Putamen (tissue), 1 donor: ENCODE data around the gene ZNF24.

ENCODE experiments used
- DNase-seq: peaks from one replicate; pipeline ENCODE4 v3.0.0-alpha.2; 2016; ENCODE audit warnings: low spot score

ZNF24 gene

DNA sequence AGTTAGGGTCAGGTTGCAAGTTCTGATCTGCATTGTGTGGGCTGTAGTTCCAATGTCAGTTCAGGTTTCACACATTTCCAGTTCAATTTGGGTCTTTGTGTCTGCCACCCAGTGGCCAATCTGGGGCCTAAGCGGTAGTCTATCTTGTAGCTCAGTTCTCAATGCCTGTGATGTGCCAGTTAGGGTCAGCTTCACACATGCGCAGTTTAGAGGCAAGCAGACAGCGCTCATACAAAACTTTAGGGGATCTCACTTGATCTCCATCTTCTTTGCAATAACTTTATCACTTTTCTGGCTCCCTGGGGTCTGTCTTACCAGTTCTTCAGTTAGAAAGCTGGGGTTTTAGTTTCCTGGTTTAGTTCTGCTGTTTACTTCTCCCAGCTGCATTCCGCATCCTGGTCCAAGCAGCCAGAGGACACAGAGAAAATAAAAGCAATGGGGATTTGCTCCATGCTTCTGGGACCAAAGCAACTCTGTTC lies 11.0 kb upstream of the ZNF24 start:
- peak; percentile 94 for DNase-seq

- DNase-seq, result no peak
Observed at GRCh38 chr18:35352778-35353177, 8.6 kb upstream of the ZNF24 start.

DNA sequence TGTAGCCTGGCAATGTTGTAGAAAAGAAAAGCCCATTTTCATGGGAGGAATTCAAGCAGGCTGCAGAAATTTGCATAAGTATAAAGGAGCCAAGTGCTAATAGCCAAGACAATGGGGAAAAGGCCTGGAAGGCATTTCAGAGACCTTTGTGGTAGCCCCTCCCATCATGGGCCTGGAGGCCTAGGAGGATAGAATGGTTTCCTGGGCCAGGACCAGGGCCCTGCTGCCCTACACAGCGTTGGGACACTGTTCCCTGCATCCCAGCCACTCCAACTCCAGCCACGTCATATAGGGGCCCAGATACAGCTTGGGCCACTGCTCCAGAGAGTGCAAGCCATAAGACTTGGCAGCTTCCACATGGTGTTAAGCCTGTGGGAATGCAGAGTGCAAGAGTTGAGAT lies 8.1 kb upstream of the ZNF24 start:
- DNase-seq, result no peak

- DNase-seq, result no peak
Observed at GRCh38 chr18:35348001-35348400, 3.8 kb upstream of the ZNF24 start.

GRCh38 chr18:35345950-35346349 lies 1.7 kb upstream of the ZNF24 start:
- DNase-seq, result no peak

DNA sequence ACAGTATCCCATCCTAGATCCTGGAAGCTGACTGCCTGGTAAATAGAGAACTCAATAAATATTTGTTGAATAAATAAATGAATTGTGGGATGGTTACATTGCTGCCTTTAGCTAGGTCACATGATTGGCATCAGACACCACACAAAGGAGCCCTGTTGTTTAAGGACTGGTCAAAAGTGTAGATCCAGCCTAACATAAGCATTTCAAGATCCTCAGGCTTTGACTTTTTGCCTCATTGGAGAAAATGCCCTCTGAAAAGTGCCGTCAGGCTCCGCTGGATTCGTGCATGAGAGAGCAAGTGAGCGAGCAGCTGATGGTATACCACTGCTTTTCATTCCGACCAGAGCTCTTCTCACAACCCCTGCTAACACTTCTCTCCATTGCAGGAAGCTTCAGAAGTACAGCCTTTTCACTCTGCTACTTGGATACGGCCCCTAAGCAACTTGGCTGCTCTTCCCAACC lies 1.3 kb upstream of the ZNF24 start:
- DNase-seq, result peak; percentile 86

DNA sequence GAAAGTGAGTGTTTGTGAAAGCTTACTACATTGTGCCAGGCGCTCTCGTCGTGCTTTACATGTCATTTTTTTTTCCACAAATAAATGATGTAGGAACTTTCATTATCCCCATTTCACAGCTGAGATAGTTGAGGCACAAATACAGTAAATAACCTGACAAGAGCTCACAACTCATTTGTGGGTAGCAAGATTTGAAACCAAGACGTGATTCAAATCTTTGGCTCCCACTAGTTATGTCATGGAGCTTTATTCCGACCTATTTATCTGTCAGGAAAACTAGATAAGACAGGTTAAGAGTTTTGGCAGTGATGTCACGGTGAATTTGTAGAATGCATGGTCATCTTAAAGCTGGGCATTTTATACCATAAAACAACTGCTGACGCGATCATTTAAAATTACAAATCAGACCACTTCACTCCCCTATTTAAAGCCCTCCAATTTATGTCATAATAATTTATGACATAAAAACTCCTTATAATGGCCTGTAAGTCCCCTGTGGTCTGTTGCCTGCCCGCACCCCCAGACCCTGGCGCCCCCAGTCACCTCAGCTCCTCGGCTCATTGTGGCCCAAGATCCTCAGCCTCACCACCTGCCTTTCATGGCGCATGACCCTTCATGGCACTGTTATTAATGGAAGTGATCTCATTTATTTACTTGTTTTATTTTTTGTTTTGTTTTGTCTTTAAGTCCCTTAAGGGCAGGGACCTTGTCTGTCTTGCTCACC lies 678 bp upstream of the ZNF24 start:
- DNase-seq, result no peak

GRCh38 chr18:35343488-35343935 lies 708 bp downstream of the ZNF24 start:
- no peak for DNase-seq

DNA sequence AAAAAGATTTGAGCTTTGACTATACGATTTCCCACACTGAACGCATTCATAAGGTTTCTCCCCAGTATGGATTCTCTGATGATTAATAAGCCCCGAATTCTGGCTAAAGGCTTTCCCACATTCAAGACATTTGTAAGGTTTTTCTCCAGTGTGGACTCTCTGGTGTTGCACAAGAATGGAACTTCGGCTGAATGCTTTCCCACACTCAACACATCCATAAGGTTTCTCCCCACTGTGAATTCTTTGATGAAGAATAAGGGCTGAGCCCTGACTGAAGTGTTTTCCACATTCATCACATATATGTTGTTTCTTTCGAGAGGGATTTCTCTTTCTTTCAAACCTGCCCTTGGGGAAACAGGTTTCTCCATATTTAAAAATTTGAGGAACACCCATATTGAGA lies 6.9 kb downstream of the ZNF24 start:
- DNase-seq, result no peak

GRCh38 chr18:35335866-35336265 lies 8.4 kb downstream of the ZNF24 start:
- no peak for DNase-seq

DNA sequence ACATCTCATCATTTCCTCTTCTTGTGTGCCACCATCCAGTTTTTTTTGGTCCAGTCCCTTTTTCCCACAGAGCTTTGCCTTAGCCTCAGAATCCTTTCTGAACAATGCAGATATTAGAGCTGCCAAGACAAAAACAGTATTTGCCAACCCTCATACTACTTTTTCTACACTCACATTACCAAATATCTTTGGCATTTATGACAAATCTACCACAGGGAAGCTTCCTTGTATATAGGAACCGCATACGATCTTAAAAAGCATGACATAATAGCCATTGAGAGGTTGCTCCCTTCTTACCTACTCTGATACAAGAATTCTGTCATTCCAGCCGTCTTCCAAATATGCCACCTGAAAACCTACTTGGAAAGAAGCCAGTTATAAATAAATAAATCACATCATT lies 9.4 kb downstream of the ZNF24 start:
- no peak for DNase-seq

- no peak for DNase-seq
Observed at GRCh38 chr18:35334212-35334611, 10.0 kb downstream of the ZNF24 start.

- DNase-seq, result no peak
Observed at GRCh38 chr18:35331367-35332087, 12.7 kb downstream of the ZNF24 start.

GRCh38 chr18:35328868-35329267 lies 15.4 kb downstream of the ZNF24 start:
- DNase-seq, result no peak

DNA sequence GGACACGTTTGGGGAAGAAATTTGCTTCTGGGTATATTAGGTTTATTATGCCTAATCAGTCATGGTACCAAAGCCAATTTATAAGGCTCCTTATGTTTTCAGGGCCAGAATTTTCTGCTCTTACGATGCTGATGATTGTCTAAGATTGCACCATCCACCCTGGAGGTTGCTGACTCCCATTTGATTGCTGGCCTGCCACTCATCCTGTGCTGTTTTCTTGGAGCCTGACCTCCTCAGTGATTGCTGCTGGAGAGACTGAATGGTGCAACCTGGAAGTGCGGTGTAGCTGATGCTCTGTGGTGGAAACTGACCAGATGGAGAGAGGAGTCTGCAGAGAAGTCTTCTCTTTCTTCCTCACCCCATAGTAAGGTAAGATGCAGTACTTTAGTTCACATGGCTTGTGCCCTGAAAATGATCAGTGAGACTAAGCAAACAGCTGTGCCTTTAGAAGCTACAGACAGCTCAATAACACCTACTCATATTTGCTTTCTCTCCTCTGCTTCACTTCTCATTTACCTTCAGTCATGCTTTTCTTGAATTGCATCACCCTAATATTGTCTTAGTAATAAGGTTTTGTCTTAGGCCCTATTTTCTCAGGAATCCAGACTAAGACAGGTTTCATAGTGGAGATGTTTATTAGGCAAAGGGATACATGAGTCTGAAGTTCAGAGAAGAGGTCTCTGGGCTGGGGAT lies 17.4 kb downstream of the ZNF24 start:
- DNase-seq, result no peak

GRCh38 chr18:35324926-35325655 lies 19.1 kb downstream of the ZNF24 start:
- no peak for DNase-seq

GRCh38 chr18:35322486-35323458 lies 21.4 kb downstream of the ZNF24 start:
- DNase-seq, result no peak

DNA sequence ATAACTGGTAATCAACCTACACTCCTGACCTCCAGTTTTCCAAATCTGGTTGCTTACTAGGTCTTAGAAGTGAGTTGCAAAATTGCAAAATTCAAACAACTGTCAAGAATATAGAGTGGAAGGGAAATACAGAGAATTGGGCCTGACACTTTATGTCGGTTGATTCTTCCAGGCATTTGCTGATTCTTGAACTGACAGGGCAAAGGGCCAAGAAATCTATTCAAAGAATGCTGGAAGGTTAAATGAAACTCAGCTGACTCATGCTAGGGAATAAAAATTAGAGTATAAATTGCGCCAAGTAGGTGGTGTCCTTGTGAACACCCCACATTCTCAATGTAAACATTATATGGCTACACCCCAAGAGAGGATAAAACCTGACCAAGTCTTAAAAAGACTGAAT lies 32.7 kb downstream of the ZNF24 start:
- DNase-seq, result no peak

- DNase-seq, result no peak
Observed at GRCh38 chr18:35306588-35307250, 37.5 kb downstream of the ZNF24 start.

DNA sequence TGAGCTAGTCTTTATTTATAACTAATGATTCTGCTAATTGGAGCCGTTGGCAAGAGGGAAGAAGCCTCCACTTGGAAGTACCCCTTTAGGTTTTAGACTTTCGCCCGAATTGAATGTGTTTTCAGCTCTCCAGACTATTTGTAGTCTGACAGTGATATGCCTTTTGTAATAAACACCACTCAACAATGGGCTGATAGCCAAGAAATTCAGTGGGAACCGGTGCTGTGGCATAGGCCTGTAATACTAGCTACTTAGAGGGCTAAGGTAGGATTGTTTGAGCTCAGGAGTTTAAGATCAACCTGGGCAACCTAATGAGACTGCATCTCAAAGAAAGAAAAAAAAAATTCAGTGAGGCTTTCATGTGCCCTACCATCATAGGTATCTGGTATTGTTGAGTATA lies 40.6 kb downstream of the ZNF24 start:
- no peak for DNase-seq
